GF-D8 (cell line): ENCODE results near the gene ARHGDIB.

Source experiments
- DNase-seq: peaks from one replicate; lab custom pipeline; 2025; lab: John Stamatoyannopoulos, UW

Gene ARHGDIB

DNA sequence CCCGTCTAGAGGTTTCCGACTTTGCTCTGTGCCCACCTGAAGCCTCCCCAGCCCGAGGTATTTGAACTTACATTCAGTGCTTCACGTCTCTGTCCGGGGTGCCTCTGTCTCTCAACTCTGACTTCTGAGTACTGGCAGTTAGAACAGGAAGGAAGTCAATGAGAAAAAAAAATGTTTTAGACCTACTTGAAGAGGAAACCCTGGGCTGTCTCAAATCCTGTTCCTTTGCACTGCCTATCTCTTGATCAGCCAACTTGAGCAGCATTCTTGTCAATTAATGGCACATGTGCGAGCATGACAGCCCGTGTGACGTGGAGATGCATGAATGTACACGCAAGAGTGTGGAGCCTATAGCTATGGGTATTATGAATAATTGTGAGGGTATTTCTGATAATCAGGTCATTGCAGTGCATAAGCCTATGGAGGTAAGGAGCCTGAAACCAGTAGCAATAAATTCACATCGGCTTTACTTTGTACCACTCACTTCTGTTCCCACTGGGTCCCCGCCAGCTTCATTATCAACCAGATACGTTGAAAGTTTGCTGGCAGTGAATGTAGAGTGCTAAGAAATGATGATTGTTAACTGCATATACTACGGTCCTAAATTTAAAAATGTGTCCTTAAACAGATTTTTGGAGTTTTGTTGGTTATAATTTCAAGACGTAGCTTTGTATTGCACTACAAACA lies at the start of gene ARHGDIB:
ARHGDIB (minus strand) TSS at position 136 of the 687 bp plus-strand sequence. CDS start 10,889 bp downstream, outside the sequence.
- DNase-seq: peak; percentile 92

GRCh38 chr12:15011162-15011561 lies 49.8 kb upstream of the ARHGDIB start:
- no peak for DNase-seq

GRCh38 chr12:15007551-15007950 lies 46.1 kb upstream of the ARHGDIB start:
- DNase-seq: no peak

DNA sequence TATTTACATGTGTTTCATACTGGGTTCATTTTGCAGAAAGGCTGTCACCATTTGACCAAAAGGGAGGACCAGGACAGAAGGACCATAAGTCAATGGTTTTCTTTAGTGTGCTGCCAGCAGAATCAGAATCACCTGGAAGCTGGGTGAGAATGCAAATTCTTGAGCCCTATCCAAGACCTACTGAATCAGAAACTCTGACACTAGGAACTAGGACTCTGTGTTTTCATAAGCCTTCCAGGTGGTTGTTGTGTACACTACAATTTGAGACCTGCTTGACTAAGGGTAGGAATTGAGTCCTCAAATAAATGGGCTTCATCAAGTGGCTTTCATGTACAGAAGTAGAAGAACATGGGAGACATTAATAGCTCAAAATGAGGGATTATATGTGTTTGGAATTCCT lies 43.7 kb upstream of the ARHGDIB start:
- DNase-seq: no peak

DNA sequence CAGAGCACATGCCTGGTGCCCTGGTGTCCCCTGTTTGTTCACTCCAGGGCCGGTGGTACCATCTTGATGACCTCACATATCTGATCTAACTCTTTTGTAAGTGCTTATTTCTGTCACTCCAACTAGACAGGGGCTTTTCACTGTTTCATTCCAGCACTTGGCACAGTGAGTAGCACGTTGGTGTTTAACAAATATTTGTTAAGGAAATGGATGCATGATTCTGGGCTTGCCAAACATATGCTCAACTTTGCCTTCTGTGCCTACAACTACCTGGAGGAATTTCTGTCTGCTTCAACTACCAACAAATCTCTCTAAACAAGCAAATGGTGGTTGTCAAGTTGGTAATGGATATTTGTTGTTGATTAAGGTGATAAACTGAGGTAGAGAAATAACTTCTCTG lies 43.0 kb upstream of the ARHGDIB start:
- no peak for DNase-seq

DNA sequence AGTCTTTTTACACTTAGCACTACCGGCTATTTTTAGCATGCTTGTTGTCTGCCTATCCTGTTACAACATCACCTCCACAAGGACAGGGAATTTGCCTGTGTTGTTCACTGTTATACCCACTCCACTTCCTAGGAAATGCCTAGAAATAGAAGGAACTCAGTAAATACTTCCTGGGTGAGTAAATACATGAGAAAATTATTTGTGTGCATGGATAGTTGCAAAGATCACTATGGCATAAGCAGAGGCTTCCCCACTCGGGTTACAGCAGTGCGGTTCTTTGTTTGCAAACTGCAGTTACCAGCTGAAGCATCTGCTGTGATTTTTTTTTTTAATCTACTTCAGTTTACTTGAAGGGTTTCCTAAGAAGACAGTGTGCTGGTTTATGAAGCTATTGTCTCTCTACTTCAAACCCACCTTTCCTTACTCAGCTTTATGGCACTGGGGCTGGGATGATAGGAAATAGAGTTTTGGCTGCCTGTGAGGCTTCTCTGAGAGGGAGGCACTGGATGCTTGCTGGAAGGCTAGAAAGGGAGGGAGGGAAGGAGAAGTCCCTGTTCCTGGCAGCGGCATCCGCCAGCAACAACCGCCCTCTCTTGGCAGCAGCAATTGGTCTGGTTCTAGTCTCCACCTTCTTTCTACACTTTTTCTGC lies 40.5 kb upstream of the ARHGDIB start:
- no peak for DNase-seq

DNA sequence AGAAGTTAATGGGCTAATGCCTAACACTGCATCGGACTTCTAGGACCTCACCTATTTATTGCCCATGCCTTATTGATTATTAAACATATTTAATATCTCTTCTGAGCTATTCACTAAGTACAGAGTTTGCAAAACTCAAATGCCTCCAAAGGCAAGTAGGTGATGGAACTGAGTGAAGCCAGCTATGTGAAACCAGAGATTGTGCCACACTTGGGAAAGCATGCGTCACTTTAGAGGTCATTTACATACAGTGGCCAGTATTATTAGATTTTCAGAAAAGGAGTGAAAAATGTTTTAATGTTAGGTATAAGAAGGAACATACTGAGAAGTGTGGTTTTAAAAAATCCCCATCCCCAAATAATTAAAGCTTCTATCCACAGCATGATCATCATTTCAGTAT lies 39.2 kb upstream of the ARHGDIB start:
- no peak for DNase-seq

GRCh38 chr12:14999695-15000365 lies 38.4 kb upstream of the ARHGDIB start:
- DNase-seq: no peak

DNA sequence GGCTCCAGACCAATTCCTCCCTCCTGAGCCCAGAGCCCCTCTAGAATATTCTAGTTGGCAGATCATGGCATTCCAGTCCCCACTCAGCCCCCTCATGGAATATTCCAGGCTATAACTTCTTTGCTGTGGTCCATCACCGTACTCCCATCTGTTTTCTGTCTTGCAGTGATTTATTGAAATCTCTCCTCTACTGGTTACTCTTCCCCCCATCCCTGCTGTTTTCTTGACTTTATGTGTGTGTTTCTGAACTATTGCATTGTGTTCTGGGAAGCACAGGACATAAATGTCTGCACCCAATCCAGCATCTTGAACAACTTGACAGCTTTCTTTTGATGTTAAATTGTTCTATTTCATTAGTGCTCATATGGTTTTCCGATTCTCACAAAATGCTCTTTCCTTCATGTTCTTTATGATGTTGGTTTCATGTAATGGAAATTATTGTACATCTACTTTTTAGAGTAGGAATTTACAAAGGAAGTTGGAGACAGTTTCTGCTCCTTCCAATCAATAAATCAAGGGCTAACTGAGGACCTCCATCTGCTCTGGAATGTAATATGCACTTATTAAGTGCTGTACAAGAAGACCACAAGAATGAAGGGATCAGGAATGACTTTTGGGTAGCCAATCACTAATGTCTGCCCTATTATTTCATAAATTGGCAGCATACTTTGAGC lies 37.8 kb upstream of the ARHGDIB start:
- no peak for DNase-seq

DNA sequence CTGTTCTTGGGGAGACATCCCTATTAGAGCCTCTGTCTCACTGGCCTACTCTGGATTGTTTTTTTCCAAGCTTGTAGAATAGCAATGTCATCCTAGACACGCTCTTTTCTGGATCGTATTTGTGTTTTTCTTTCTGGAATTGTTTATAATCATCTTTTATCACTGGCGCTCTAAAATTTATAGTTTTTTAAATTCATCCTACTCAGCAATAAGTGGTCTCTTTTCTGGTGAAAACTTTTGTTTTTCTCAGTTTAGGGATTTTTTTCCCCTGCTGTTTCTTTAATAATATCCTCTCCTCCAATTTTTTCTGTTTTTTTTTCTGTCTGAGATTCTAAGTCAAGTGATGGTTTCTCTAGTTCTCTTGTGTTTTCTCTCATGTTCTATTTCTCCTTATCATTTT lies 36.6 kb upstream of the ARHGDIB start:
- no peak for DNase-seq

- DNase-seq: no peak
Measured at GRCh38 chr12:14995583-14996425, 34.4 kb upstream of the ARHGDIB start.

DNA sequence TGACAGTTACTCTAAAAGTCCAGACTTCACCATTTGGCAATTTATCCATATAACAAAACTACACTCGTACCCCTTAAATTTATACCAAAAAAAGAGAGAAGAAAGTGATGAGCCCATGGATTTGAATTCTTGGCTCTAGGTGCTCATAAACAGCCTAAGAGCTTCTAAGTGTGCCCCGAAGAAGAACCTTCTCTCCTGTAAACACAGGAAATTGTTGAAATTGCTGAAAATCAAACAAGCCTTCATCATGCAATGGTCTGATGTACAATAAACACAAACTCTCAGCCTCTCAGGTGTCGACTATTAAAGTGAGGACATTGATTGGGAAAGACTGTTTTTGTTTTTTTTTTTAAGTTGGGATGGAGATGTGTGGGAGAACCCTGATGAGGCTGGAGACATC lies 33.2 kb upstream of the ARHGDIB start:
- DNase-seq: no peak

- DNase-seq: no peak
Measured at GRCh38 chr12:14993537-14994266, 32.3 kb upstream of the ARHGDIB start.

GRCh38 chr12:14993117-14993516 lies 31.7 kb upstream of the ARHGDIB start:
- no peak for DNase-seq

- no peak for DNase-seq
Measured at GRCh38 chr12:14992673-14993072, 31.3 kb upstream of the ARHGDIB start.

GRCh38 chr12:14991069-14991468 lies 29.7 kb upstream of the ARHGDIB start:
- no peak for DNase-seq

- no peak for DNase-seq
Measured at GRCh38 chr12:14989790-14990189, 28.4 kb upstream of the ARHGDIB start.

DNA sequence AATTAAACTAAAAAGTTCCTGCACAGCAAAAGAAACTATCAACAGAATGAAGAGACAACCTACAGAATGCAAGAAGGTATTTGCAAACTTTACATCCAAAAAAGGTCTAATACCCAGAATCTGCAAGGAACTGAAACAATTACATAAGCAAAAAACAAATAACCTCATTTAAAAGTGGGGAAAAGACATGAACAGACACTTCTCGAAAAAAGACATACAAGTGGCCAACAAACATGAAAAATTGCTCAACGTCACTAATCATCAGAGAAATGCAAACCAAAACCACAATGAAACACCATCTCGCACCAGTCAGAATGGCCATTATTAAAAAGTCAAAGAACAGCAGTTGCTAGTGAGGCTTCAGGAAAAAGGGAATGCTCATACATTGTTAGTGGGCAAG lies 26.6 kb upstream of the ARHGDIB start:
- no peak for DNase-seq

DNA sequence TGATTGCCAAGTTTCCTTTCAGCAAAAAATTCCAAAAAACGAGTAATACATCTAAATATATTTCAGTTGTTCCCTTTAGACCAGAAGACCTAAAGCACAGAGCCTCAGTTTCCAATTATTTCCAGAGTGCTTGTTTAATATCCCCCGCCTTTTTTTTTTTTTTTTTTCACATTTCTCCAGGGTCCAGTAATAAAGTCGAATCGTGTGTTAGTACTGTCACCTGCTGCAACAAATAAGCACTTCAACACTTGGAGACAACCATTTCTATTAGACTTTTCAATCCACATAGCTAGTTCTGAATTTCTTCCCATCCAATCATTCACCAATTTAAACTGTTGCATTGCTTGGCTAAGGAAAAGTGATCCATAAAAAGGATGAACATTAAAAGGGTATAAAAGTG lies 25.0 kb upstream of the ARHGDIB start:
- DNase-seq: no peak

DNA sequence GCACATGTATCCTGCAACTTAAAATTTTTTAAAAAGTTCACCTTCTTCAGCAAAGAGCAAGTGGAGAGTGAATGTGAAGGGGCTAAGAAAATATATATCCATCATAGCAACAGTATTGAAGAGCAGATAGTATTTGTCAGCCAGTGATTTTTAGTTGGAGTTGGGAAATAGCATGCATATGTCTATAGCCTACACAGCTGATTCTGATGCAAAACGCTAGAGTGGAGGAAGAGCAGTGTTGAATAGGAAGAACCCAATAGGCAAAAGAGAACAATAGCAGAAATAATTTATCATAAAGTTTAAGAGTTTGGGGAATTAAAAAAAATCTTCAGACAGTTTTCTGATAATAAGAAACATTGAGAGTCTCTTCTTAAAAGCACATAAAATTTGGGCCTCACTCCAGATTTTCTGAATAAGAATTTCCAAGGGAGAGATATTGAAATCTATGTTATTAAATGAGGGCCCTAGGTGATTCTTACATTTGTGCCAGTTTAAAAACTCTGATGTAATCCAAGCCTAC lies 23.4 kb upstream of the ARHGDIB start:
- no peak for DNase-seq

DNA sequence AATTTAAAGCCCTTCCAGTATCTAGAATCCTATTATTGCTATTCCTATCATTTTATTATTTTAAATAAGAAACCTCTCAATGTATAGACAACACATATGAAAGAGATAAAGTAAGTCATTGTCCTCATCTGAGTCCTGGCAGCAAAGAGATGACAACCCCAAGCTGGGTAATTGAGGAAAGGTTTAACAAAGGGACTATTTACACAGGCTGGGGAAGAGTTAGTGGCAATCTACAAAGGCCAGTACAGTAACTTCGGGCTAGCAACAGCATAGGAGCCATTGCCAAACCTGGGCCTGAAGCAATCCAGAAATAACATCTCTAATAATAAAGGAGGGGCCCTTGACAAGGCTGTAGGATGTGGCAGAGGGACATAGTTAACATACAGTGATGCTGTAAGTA lies 22.6 kb upstream of the ARHGDIB start:
- DNase-seq: no peak
